ENCODE measurements around the gene C1QC. TPM values are rescaled to one million over a fixed set of nuclear protein-coding genes. Genes with fewer than 3 reads are reported as not detected.

The C1QC gene
- total RNA-seq, 1 donor from 2014 or later: 800 TPM

- Histone ChIP-seq H3K27me3 (ENCODE audit: low read depth) (peaks cover 53% of the 10 kb centered on the region), H3K4me1 (no peaks in the 10 kb centered on the region), H3K36me3 (no peaks in the 10 kb centered on the region), H3K27ac (no peak overlapping the region), H3K9me3 (no peaks in the 10 kb centered on the region), H3K4me3 (no peak overlapping the region)
- no peak for TF ChIP-seq CTCF (IDR thresholded peaks at IDR 0.05)
- ATAC-seq: no peak
- intact Hi-C loops (cut with DNase I): no loop called here
- DNase-seq: no peak
These were observed 26.9 kb upstream of the C1QC start for GRCh38 chr1:22616571-22616970.

GRCh38 chr1:22618056-22618455, 25.4 kb upstream of the C1QC start:
- peaks cover 56% of the 10 kb centered on the region for H3K27me3 ChIP-seq (ENCODE audit: low read depth)

GRCh38 chr1:22619252-22619651, 24.2 kb upstream of the C1QC start:
- H3K27me3 ChIP-seq (ENCODE audit: low read depth): peaks cover 64% of the 10 kb centered on the region
- H3K9me3 ChIP-seq: no peaks in the 10 kb centered on the region
- intact Hi-C loops (cut with DNase I): no loop called here
- no peak for ATAC-seq
- no peak for DNase-seq
- H3K4me3 ChIP-seq: no peak overlapping the region
- H3K36me3 ChIP-seq: no peaks in the 10 kb centered on the region
- no peak for TF ChIP-seq CTCF (IDR thresholded peaks at IDR 0.05)
- no peaks in the 10 kb centered on the region for H3K4me1 ChIP-seq
- no peak overlapping the region for H3K27ac ChIP-seq

More at GRCh38 chr1:22618056-22618455, 25.4 kb upstream of the C1QC start:
- DNase-seq (no peak), ATAC-seq (no peak)
- no peak for TF ChIP-seq CTCF (IDR thresholded peaks at IDR 0.05)
- Histone ChIP-seq H3K9me3 (no peaks in the 10 kb centered on the region), H3K36me3 (no peaks in the 10 kb centered on the region), H3K27ac (no peak overlapping the region), H3K4me3 (no peak overlapping the region), H3K4me1 (no peaks in the 10 kb centered on the region)
- intact Hi-C loops (cut with DNase I): no loop called here

GRCh38 chr1:22619798-22620197, 23.6 kb upstream of the C1QC start:
- Histone ChIP-seq H3K36me3 (no peaks in the 10 kb centered on the region), H3K4me1 (no peaks in the 10 kb centered on the region), H3K27me3 (ENCODE audit: low read depth) (peaks cover 65% of the 10 kb centered on the region), H3K27ac (no peak overlapping the region), H3K9me3 (no peaks in the 10 kb centered on the region), H3K4me3 (no peak overlapping the region)
- DNase-seq (no peak), ATAC-seq (no peak)
- intact Hi-C loops (cut with DNase I): no loop called here
- TF ChIP-seq CTCF (IDR thresholded peaks at IDR 0.05): no peak

DNA sequence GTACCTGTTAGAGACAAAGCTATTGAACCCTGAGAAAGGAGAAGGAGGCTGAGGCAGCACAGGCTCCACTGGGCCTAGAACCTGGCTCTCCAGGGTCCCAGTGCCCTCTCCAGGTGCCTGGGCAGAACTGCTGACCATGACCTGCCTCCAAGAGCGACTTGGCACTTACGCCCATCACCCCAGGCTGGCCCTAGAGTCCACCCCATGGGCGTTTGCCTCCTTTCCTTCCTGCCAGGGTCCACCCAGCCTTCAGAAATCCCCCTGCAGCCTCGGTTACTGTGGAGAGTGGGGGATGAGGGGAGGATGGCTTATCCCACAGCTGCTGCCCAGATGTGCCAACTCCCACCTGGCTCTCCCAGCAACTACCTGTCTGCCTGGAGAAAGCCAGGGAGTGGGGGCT, 21.7 kb upstream of the C1QC start:
- Histone ChIP-seq H3K4me3 (no peak overlapping the region), H3K9me3 (no peaks in the 10 kb centered on the region), H3K4me1 (no peaks in the 10 kb centered on the region), H3K27ac (no peak overlapping the region), H3K36me3 (no peaks in the 10 kb centered on the region), H3K27me3 (ENCODE audit: low read depth) (peaks cover 72% of the 10 kb centered on the region)
- ATAC-seq (no peak), DNase-seq (no peak)
- no peak for TF ChIP-seq CTCF (IDR thresholded peaks at IDR 0.05)
- intact Hi-C loops (cut with DNase I): no loop called here
